Stimulated activated naive B cell treated with anti-CD40 and anti-IgM and Interleukin-4, amounts not matched to agents 10 μg/mL and 1 μg/mL and 100 μg/mL, for 72 hours (primary cell): ENCODE measurements around the gene AGTRAP.

Experiments
- ATAC-seq, 2 donors: fragments of 150-1000 bp; cut with Tn5 transposase; replicated peaks; 2 replicates each; pipeline ENCODE4 v1.10.0; 2021; ENCODE audit warnings: moderate library complexity in 1 of 2
- DNase-seq: peaks from one replicate; pipeline ENCODE4 v3.0.0; 2021
- H3K27ac Mint-ChIP-seq: one replicate; pipeline ENCODE4 v1.8.0; 2022; ENCODE audit warnings: mild to moderate bottlenecking, mixed read lengths
- H3K27me3 Mint-ChIP-seq, 2 donors: one replicate each; pipeline ENCODE4 v1.8.0; 2022; ENCODE audit warnings: mixed read lengths in 2 of 2
- H3K36me3 Mint-ChIP-seq, 2 donors: one replicate each; pipeline ENCODE4 v1.8.0; 2022; ENCODE audit warnings: mixed read lengths in 2 of 2, mild to moderate bottlenecking in 1 of 2
- H3K4me1 Mint-ChIP-seq, 2 donors: one replicate each; pipeline ENCODE4 v1.8.0; 2022; ENCODE audit warnings: mixed read lengths in 2 of 2, mild to moderate bottlenecking in 1 of 2
- H3K4me3 Mint-ChIP-seq, 2 donors: one replicate each; pipeline ENCODE4 v1.8.0; 2022; ENCODE audit warnings: mild to moderate bottlenecking in 2 of 2, mixed read lengths in 2 of 2, moderate library complexity in 1 of 2
- H3K9me3 Mint-ChIP-seq, 2 donors: one replicate each; pipeline ENCODE4 v1.8.0; 2022; ENCODE audit warnings: mixed read lengths in 2 of 2, mild to moderate bottlenecking in 1 of 2

AGTRAP gene

DNA sequence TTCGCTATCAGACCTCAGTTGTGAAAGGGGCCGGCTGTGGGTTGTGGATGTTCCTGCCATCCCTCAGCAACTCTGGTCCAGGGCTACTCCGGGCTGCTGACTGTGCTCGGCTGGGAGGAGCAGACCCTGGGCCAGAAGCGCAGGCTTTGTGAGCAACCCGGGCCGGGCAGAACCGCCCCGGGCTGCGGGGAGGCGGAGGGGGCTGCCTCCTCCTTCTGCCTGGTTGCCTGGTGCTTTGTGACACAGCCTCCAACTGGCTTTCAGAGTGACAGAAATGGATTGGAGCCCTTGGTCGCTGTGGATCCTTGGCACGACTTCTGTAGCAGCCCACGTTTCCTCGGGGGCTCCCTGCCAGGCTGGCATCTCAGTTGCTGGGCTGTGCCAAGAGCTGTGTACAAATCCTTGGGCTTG, 34.4 kb upstream of the AGTRAP start:
- no peaks in the 10 kb centered on the region for H3K9me3 Mint-ChIP-seq
- H3K4me1 Mint-ChIP-seq: peaks cover 5 to 15% of the 10 kb centered on the region in 2 donors
- ATAC-seq (no peak), DNase-seq (no peak)
- no peak overlapping the region for H3K4me3 Mint-ChIP-seq
- no peak overlapping the region for H3K27ac Mint-ChIP-seq
- peaks cover 12 to 17% of the 10 kb centered on the region in 2 donors for H3K27me3 Mint-ChIP-seq
- H3K36me3 Mint-ChIP-seq: no peaks in the 10 kb centered on the region

DNA sequence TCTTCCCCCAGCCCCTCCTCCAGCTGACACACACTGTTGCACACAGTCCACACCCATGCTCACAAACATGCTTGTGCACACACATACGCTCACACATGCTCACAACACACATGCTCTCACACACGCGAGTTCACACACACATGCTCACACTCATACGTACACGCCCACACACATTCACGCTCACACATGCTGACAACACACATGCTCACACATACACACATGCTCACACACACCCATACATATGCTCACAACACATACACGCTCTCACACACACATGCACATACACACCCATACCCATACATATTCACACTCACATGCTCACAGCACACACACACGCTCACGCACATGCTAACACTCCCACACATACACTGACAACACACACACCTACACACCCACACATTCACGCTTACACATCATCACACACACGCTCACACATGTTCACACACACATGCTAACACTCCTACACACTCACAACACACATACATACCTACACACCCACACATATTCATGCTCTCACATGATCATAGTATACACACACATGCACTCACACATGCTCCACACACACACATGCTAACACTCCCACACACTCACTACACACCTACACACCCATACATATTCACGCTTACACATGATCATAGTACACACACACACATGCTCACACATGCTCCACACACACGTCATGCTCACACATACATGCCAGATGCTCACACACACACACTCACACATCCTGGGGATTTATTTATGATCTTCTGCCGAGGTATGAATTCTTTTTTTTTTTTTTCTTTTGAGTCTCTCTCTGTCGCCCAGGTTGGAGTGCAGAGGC, 33.7 kb upstream of the AGTRAP start:
- DNase-seq: no peak
- no peak for ATAC-seq
- Mint-ChIP-seq H3K27ac (no peak overlapping the region), H3K4me1 (peaks cover 5 to 15% of the 10 kb centered on the region in 2 donors), H3K27me3 (peaks cover 12 to 17% of the 10 kb centered on the region in 2 donors), H3K9me3 (no peaks in the 10 kb centered on the region), H3K36me3 (no peaks in the 10 kb centered on the region), H3K4me3 (no peak overlapping the region)

DNA sequence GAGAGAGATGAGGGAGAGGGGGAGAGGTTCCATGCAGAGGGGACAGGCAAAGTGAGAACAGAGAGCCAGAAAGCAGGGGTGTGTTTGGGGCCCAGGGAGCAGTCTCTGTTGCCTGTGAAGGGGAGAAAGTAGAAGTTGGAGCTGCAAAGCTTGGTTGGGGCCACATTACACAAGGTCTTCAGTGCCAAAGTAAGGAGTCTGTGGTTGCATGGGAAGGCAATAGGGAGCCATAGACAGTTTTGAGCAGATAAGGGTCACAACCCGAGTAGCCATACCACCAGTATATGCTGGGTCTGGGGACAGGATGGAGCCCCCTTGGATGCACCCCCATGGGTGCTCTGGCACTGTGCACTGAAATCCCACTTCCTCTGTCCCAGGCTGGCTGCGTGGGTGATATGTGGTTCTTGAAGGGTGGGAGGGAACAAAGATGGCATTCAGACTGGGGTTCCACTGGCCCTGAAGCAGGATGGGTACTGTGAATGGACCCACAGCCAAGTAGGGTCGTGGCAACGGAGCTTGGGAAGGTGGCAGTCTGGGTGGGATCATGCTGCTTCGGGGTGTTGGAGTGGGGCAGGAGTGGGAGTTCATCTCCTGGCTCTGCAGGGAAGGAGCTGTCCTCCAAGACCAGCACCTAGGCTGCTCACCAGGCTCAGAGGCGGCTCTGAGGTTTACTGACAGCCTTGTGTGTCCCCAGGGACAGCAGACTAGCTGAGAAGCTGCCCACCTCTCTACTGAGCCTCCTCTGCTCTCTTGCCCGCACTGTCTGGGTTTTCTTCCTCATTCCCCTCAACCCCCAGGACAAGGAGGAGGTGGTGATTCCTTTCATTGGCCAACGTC, 32.4 kb upstream of the AGTRAP start:
- H3K4me1 Mint-ChIP-seq: peaks cover 7 to 27% of the 10 kb centered on the region in 2 donors
- no peak overlapping the region for H3K4me3 Mint-ChIP-seq
- ATAC-seq (peak; percentile 61 to 72), DNase-seq (no peak)
- no peaks in the 10 kb centered on the region for H3K9me3 Mint-ChIP-seq
- no peak overlapping the region for H3K27ac Mint-ChIP-seq
- H3K36me3 Mint-ChIP-seq: no peaks in the 10 kb centered on the region
- peaks cover 12 to 17% of the 10 kb centered on the region in 2 donors for H3K27me3 Mint-ChIP-seq

DNA sequence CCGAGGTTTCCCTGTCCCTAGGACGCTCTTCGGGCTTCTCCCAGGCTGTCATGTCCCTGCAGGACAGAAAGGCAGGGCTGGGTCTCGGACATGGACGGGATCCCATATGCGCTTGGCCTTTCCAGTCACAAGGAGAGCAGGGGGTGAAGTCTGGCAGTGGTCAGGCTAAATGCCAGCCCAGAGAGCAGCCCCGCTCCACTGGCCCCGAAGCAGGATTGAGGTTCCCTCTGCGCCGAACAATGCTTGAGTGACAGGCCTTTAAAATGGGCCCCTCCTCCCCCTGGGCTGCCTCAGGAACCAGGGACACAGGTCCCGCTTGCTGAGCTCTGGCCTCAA, 31.8 kb upstream of the AGTRAP start:
- Mint-ChIP-seq H3K4me1 (peaks cover 7 to 31% of the 10 kb centered on the region in 2 donors), H3K9me3 (no peaks in the 10 kb centered on the region), H3K4me3 (no peak overlapping the region), H3K27me3 (peaks cover 12 to 17% of the 10 kb centered on the region in 2 donors), H3K36me3 (no peaks in the 10 kb centered on the region), H3K27ac (no peak overlapping the region)
- ATAC-seq: no peak
- no peak for DNase-seq

DNA sequence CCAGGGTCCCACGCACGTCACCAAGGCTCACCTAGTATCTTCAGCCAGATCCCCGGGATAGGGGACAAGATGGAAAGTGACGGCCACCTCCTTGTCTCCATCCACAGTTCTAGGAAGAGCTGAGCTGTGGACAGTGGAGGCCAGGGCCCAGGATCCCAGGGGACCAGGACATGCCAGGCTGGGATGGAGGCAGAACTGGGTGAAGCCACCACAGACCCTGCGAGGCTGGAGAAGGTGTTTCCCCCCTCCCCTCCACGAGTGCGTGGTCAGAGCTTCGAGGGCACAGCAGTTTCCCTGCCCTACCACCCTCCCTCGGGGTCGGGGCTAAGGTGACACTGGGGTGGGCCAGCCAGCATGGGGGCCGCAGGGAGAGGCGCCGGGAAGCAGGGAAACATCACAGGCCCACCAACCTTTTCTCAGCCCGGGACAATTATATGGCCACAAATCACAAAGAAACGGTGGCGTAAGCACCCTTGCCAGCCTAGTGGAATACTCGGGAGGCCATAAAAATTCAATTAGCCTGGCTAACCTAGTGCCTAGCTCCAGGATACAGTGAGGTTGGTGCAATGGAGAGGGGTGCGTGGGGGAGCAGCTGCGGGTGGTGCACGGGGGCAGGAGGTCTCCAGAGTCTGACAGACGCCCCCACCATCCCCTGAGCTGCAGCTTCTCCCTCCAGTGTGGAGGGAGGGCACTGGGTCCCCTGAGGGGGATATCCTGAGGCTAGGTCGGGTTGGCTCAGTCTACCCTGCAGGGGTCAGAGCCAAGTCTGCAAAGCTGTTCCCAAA, 31.1 kb upstream of the AGTRAP start:
- H3K9me3 Mint-ChIP-seq: no peaks in the 10 kb centered on the region
- no peak for DNase-seq
- H3K27ac Mint-ChIP-seq: no peak overlapping the region
- no peak for ATAC-seq
- no peaks in the 10 kb centered on the region for H3K36me3 Mint-ChIP-seq
- H3K4me1 Mint-ChIP-seq: peaks cover 7 to 31% of the 10 kb centered on the region in 2 donors
- no peak overlapping the region for H3K4me3 Mint-ChIP-seq
- peaks cover 12 to 17% of the 10 kb centered on the region in 2 donors for H3K27me3 Mint-ChIP-seq

DNA sequence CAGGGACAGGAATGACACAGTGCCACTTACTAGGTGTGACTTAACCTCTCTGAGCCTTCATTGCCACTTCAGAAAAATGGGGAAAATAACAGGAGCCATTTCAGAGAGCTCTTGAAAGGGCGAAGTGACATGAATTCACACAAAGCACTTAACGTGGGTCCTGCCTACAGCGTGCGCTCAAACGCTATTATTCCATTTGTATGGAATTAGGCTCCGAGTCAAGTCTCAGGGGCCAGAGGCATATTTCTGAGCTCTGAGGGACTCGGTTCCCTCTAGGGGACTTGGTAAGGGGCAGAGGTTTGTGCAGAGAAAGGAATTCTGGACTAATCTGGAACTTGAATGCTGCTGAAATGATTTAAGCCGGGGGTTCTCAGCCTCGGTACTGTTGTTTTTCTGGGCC, 30.3 kb upstream of the AGTRAP start:
- Mint-ChIP-seq H3K27me3 (peaks cover 12 to 17% of the 10 kb centered on the region in 2 donors), H3K4me1 (peaks cover 7 to 31% of the 10 kb centered on the region in 2 donors), H3K27ac (no peak overlapping the region), H3K4me3 (no peak overlapping the region), H3K36me3 (no peaks in the 10 kb centered on the region), H3K9me3 (no peaks in the 10 kb centered on the region)
- DNase-seq (no peak), ATAC-seq (no peak)

DNA sequence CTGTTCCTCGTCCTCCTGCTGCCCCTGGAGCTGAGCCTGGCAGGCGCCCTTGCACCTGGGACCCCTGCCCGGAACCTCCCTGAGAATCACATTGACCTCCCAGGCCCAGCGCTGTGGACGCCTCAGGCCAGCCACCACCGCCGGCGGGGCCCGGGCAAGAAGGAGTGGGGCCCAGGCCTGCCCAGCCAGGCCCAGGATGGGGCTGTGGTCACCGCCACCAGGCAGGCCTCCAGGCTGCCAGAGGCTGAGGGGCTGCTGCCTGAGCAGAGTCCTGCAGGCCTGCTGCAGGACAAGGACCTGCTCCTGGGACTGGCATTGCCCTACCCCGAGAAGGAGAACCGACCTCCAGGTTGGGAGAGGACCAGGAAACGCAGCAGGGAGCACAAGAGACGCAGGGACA, 29.6 kb upstream of the AGTRAP start:
- no peak for DNase-seq
- Mint-ChIP-seq H3K4me3 (no peak overlapping the region), H3K36me3 (no peaks in the 10 kb centered on the region), H3K4me1 (peaks cover 7 to 31% of the 10 kb centered on the region in 2 donors), H3K9me3 (no peaks in the 10 kb centered on the region), H3K27ac (no peak overlapping the region), H3K27me3 (peaks cover 12 to 17% of the 10 kb centered on the region in 2 donors)
- ATAC-seq: no peak

DNA sequence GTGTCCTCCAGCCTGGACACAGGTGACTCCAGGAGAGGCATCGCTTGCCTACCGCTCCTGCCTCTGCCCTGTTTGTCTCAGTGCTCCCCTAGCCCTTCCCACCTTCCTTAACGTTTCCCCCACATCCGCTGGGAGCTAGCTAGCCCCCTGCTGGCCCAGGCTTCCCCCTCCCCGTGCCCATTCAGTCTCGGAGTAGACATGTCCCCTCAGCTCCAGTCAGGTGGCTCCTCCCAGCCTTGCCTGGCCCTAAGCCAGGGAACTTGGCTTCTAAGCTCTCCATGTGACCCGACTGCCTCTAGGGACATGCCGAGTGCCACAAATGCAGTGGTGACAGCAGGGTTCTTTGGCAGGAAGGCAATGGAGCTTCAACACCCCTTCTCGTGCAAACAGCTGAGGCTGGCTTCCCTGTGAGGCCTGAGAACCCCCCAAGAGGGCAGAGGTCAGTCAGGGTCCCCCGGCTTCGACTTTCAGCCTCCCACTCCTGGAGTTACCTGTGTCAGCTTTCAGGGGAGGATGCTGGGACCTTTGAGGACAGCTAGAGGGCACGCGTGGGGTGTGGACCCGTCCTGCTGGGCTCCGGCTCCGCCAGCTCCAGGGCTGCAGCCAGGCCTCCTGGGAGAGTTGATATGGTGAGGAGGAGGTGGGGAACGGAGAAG, 28.2 kb upstream of the AGTRAP start:
- Mint-ChIP-seq H3K27ac (peak overlapping the region; percentile 31), H3K4me3 (no peak overlapping the region), H3K4me1 (peaks cover 7 to 31% of the 10 kb centered on the region in 2 donors), H3K27me3 (peaks cover 12 to 17% of the 10 kb centered on the region in 2 donors), H3K9me3 (no peaks in the 10 kb centered on the region), H3K36me3 (no peaks in the 10 kb centered on the region)
- no peak for DNase-seq
- peak; percentile 33 to 58 for ATAC-seq

DNA sequence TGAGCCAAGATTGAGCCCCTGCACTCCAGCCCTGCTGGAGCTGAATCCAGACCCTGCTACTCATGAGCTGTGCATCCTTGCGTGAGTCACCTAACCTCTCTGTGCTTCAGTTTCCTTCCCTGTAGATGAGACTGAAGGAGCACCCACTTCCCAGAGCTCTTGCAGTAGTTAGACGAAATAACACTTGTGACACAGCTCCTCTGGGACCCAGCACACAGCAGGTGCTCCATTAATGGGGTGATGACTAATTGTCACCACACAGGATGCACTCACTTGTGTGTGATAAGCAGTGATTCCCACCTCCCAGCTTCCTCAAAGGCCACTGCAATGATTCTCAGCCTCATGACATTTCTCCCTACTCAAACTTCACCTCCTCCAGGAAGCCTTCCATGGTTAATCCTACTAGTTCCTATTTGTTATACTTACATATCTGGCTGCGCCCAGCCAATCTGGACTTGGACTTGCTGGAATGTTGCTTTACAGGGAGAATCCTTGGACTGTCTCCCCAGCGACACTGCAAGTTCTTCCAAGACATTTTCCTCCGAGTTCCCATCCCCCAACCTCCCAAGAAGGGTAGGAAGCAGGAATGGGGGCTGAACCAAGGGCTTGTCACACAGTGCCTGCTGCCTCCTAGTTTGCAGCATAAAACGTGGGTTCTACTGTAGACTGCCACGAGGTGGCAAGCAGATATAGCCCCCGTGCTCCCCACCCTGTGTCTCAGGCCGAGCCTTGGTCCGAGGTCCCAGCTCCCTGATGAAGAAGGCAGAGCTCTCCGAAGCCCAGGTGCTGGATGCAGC, 27.2 kb upstream of the AGTRAP start:
- Mint-ChIP-seq H3K4me1 (peaks cover 4 to 23% of the 10 kb centered on the region in 2 donors), H3K36me3 (no peaks in the 10 kb centered on the region), H3K27me3 (peaks cover 4 to 8% of the 10 kb centered on the region in 2 donors), H3K9me3 (no peaks in the 10 kb centered on the region), H3K27ac (no peak overlapping the region), H3K4me3 (no peak overlapping the region)
- peak; percentile 41 to 53 for ATAC-seq
- DNase-seq: no peak

DNA sequence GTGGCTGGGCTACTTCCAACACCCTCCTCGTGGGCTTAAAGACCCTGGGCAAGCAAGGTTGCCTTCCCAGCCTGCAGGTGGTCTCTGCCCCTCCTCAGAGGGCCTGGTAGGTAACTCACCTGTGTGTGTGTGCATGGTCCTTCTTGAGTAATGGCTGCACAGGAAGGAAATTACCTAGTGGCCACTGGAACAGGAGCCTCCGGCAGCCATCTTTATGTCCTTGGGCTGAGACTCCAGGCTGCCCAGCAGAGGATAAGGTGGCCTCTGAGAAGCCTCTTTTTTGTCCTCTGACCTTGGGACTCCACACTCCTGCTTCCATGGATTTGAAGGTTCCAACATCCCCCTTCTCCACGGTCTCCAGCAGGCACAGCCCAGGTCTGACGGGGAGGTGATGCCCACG, 24.4 kb upstream of the AGTRAP start:
- Mint-ChIP-seq H3K9me3 (no peaks in the 10 kb centered on the region), H3K36me3 (no peaks in the 10 kb centered on the region), H3K27ac (no peak overlapping the region), H3K4me1 (peaks cover 2 to 16% of the 10 kb centered on the region in 2 donors), H3K27me3 (no peaks in the 10 kb centered on the region), H3K4me3 (no peak overlapping the region)
- DNase-seq: no peak
- ATAC-seq: no peak

DNA sequence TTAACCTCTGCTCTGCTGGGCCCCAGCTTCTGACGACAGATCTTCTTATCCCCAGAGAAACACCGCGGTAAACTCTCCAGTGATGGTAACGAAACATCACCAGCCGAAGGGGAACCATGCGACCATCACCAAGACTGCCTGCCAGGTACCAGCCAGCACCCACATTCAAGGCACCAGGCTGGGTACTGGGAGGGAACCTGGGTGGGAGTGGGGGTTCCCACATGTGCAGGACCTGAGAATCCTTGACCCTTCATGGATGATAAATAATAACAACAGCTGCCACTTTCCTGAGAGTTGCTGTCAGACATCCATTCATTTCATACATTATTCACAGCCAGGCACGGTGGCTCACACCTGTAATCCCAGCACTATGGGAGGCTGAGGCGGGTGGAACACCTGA, 23.7 kb upstream of the AGTRAP start:
- H3K4me3 Mint-ChIP-seq: no peak overlapping the region
- DNase-seq: no peak
- H3K36me3 Mint-ChIP-seq: no peaks in the 10 kb centered on the region
- no peak overlapping the region for H3K27ac Mint-ChIP-seq
- H3K4me1 Mint-ChIP-seq: peaks cover 2 to 16% of the 10 kb centered on the region in 2 donors
- ATAC-seq: no peak
- no peaks in the 10 kb centered on the region for H3K27me3 Mint-ChIP-seq
- no peaks in the 10 kb centered on the region for H3K9me3 Mint-ChIP-seq

DNA sequence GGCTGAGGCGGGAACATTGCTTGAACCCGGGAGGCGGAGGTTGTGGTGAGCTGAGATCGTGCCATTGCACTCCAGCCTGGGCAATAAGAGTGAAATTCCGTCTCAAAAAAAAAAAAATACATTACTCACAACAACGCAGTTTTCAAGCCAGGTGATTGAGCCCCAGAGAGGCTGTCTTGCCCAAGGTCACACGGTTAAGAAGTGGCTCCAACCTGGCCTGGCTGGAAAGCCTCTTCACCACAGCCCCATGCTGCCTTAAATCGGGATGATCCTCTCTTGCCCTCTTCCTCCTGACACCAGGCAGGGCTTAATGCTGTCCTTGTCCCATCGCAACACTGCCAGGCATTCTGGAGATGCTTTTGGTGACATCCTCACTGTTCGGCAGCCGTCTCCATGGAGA, 22.8 kb upstream of the AGTRAP start:
- no peak for DNase-seq
- no peak for ATAC-seq
- Mint-ChIP-seq H3K36me3 (no peaks in the 10 kb centered on the region), H3K9me3 (no peaks in the 10 kb centered on the region), H3K4me1 (peaks cover 0 to 9% of the 10 kb centered on the region in 2 donors), H3K4me3 (no peak overlapping the region), H3K27ac (no peak overlapping the region), H3K27me3 (no peaks in the 10 kb centered on the region)

DNA sequence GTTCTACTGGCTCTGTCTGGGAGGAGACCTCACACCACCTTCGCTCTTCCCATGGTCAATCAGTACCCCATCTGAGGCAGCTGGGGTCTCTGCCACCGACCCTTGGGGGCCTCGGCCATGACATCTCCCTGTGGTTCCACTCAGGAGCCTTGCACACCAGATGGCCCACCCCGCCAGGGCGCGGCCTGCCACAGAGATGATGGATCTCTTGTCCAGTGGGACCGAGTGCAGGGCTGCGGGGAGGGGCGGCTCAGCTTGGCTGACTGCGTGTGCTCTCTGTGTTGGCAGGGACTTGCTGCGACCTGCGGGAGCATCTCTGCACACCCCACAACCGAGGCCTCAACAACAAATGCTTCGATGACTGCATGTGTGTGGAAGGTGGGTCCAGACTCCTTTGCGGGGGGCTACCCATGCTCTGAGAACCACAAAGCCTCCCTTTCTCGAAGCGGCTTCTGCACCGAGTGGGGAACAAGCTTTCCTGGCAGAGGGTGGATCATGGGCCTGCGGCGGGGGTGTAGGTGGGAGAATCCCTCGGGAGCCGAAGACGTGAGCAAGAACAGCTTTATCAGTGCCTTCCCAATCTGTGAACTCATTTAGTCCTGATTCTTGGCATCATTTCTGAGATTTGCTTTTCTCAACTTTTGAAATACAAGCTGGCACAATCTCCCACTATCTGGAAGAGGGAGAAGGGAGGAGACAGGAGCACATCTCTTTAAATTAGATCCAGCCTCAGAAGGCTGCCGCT, 20.9 kb upstream of the AGTRAP start:
- Mint-ChIP-seq H3K27me3 (no peaks in the 10 kb centered on the region), H3K4me1 (peaks cover 9 to 12% of the 10 kb centered on the region in 2 donors), H3K27ac (no peak overlapping the region), H3K4me3 (no peak overlapping the region), H3K36me3 (no peaks in the 10 kb centered on the region), H3K9me3 (no peaks in the 10 kb centered on the region)
- no peak for ATAC-seq
- no peak for DNase-seq
